GM12892 (cell line): Measurements from ENCODE around the gene LEMD2.

Experiments used
- DNase-seq: peaks from one replicate; pipeline ENCODE4 v3.0.0; 2011; ENCODE audit not compliant: insufficient read length
- FAIRE-seq: peaks from 2 replicates; lab custom pipeline; 2011; peaks lifted over from hg19 to GRCh38; lab: Jason Lieb, UNC
- POLR2A ChIP-seq: IDR thresholded peaks from 2 replicates; pipeline ENCODE4 v1.6.1; 2011; ENCODE audit warnings: low read depth, low read length, control low read depth
- POLR2AphosphoS5 ChIP-seq: IDR thresholded peaks from 2 replicates; pipeline ENCODE4 v1.6.1; 2011; ENCODE audit warnings: low read depth, low read length, control low read depth
- TAF1 ChIP-seq: IDR thresholded peaks from 2 replicates; pipeline ENCODE4 v1.6.1; 2011; ENCODE audit warnings: low read depth, mild to moderate bottlenecking, control low read depth, low read length, borderline replicate concordance

The LEMD2 gene

GRCh38 chr6:33737267-33738026 lies 51.5 kb downstream of the LEMD2 start:
- TF ChIP-seq TAF1 (no peak), POLR2AphosphoS5 (no peak), POLR2A (no peak)
- FAIRE-seq = no peak
- DNase-seq = no peak

- TF ChIP-seq POLR2A (no peak), POLR2AphosphoS5 (no peak), TAF1 (no peak)
- FAIRE-seq (no peak), DNase-seq (no peak)
These were observed 53.7 kb downstream of the LEMD2 start for GRCh38 chr6:33735216-33735615.

- TF ChIP-seq POLR2AphosphoS5 = no peak
- no peak for TF ChIP-seq POLR2A
- TF ChIP-seq TAF1 = no peak
- FAIRE-seq (no peak), DNase-seq (no peak)
These were observed 55.3 kb downstream of the LEMD2 start for GRCh38 chr6:33733709-33734007.

- DNase-seq (no peak), FAIRE-seq (no peak)
- no peak for TF ChIP-seq TAF1
- TF ChIP-seq POLR2A = no peak
- TF ChIP-seq POLR2AphosphoS5 = no peak
These were observed 55.9 kb downstream of the LEMD2 start for GRCh38 chr6:33732817-33733708.

- TF ChIP-seq POLR2A (no peak), POLR2AphosphoS5 (no peak), TAF1 (no peak)
- FAIRE-seq (no peak), DNase-seq (no peak)
These were observed 56.5 kb downstream of the LEMD2 start for GRCh38 chr6:33732385-33732784.

- DNase-seq = no peak
- TF ChIP-seq POLR2A (no peak), POLR2AphosphoS5 (no peak), TAF1 (no peak)
- no peak for FAIRE-seq
These were observed 57.1 kb downstream of the LEMD2 start for GRCh38 chr6:33731751-33732282.

- FAIRE-seq (no peak), DNase-seq (no peak)
- TF ChIP-seq POLR2AphosphoS5 (no peak), TAF1 (no peak), POLR2A (no peak)
These were observed 57.9 kb downstream of the LEMD2 start for GRCh38 chr6:33731035-33731434.

DNA sequence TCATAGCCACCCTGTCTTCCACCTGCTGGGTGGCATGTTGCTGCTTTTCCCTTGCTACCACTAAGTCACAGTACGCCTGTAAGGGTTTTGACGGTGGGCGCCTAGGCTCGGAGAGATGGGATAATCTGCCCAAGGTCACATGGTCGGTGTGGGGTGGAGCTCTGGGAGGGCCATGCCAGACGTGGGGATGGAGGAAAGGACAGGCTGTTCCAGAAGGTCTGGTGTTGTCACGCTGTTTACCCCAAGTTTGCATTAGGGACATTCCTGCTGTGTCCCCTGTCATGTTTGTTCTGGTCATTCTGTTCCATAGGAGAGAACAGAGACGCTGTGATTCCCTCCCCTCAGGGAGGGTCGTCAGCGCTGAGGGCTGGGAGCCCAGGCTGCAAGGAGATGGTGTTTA lies 58.3 kb downstream of the LEMD2 start:
- no peak for FAIRE-seq
- no peak for DNase-seq

DNA sequence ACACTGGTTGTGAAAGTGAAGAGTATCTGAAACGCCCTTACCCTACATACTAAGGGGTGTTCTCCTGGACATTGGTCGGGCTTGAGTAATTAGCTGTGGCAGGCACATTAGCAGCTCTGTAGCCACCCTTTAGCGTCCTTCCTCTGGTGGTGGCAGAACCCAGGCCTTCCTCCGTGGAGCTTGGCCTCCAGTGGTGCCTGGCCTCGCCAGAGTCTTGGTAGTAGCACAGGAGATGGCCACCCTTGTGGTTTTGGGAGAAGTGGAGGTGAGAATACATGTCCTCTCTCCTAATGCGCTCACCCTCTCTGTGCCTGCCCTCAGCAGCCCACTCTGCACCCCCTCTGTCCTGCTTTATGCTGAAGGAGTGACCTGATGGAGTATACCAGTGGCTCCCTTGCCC lies 59.9 kb downstream of the LEMD2 start:
- TF ChIP-seq POLR2AphosphoS5 (no peak), TAF1 (no peak), POLR2A (no peak)
- FAIRE-seq (no peak), DNase-seq (no peak)

More for the DNA sequence above, 58.3 kb downstream of the LEMD2 start:
- no peak for TF ChIP-seq TAF1
- TF ChIP-seq POLR2A = no peak
- TF ChIP-seq POLR2AphosphoS5 = no peak

GRCh38 chr6:33728438-33728837 lies 60.5 kb downstream of the LEMD2 start:
- DNase-seq (no peak), FAIRE-seq (no peak)
- TF ChIP-seq POLR2AphosphoS5 = no peak
- no peak for TF ChIP-seq POLR2A
- no peak for TF ChIP-seq TAF1

DNA sequence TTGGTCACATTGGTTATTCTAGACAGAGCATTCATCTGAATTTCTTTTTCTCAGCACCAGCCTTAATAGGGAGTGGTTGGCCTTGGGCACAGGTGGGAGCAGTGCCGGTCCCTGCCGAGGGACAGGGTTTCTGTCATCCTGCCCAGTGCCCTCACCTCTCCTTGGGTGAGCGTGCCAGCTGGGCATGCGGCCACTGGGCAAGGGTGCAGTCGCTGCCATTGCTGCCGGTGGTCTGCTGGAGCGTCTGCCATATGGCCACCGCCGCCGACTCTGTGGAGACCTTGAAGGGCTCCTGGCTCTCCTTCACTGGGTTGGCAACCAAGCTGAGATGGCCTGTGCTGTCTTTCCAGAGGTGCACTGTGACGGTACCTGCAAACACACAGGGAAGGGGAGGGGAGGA lies 61.0 kb downstream of the LEMD2 start:
- DNase-seq (no peak), FAIRE-seq (no peak)
- TF ChIP-seq POLR2AphosphoS5 = no peak
- TF ChIP-seq POLR2A = no peak
- TF ChIP-seq TAF1 = no peak

DNA sequence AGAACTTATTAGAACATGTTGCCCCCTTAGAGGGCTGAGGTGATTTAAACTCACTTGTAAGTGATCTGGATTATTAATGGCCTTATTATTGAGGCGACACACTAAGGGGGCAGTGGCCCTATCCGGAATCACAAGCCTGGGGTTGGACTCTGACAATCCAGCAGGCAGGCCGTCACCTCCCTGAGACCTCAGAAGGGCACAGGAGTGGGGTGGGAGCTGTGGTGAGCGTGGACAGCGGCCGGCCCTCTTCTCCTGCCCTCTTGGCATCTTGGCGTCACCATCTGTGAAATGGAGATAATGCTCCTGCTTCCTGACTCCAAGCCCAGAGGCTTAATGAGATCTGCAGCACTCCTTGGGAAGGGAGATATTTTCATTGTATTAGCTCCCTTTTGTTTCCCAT lies 61.8 kb downstream of the LEMD2 start:
- no peak for FAIRE-seq
- TF ChIP-seq TAF1 = no peak
- TF ChIP-seq POLR2AphosphoS5 = no peak
- no peak for TF ChIP-seq POLR2A

More for the DNA sequence above, 61.8 kb downstream of the LEMD2 start:
- DNase-seq = no peak
